ENCODE results near the gene NOX3. TPM values are rescaled to one million over a fixed set of nuclear protein-coding genes. Genes with fewer than 3 reads are reported as not detected.

Gene NOX3
- total RNA-seq, 1 donor from 2014 or later, result not detected

GRCh38 chr6:155436981-155437749 lies 18.5 kb downstream of the NOX3 start:
- intact Hi-C loops (cut with micrococcal nuclease), result no loop called here

GRCh38 chr6:155434829-155435423 lies 20.7 kb downstream of the NOX3 start:
- intact Hi-C loops (cut with micrococcal nuclease), result no loop called here

- intact Hi-C loops (cut with micrococcal nuclease), result no loop called here
These were observed 21.5 kb downstream of the NOX3 start for GRCh38 chr6:155434096-155434495.

- intact Hi-C loops (cut with micrococcal nuclease), result no loop called here
These were observed 23.3 kb downstream of the NOX3 start for GRCh38 chr6:155432293-155432692.

GRCh38 chr6:155429321-155429893 lies 26.2 kb downstream of the NOX3 start:
- intact Hi-C loops (cut with micrococcal nuclease), result no loop called here

- intact Hi-C loops (cut with micrococcal nuclease), result no loop called here
These were observed 29.2 kb downstream of the NOX3 start for GRCh38 chr6:155426408-155426945.

GRCh38 chr6:155424181-155424580 lies 31.5 kb downstream of the NOX3 start:
- intact Hi-C loops (cut with micrococcal nuclease), result no loop called here

- intact Hi-C loops (cut with micrococcal nuclease), result no loop called here
These were observed 33.0 kb downstream of the NOX3 start for GRCh38 chr6:155422635-155423034.

- intact Hi-C loops (cut with micrococcal nuclease), result no loop called here
These were observed 35.1 kb downstream of the NOX3 start for GRCh38 chr6:155420492-155420891.

- intact Hi-C loops (cut with micrococcal nuclease), result loop anchor here (5.0 kb wide), 4 partner anchors 367 to 1172 kb away; no protein-coding TSS in a partner anchor
These were observed 36.5 kb downstream of the NOX3 start for GRCh38 chr6:155419161-155419560.

- intact Hi-C loops (cut with micrococcal nuclease), result loop anchor here (1.0 to 5.0 kb wide), 14 partner anchors 80 to 1359 kb away; partner anchors contain the start of genes ARID1B, SCAF8 and TFB1M
These were observed 37.5 kb downstream of the NOX3 start for GRCh38 chr6:155418017-155418761.

- intact Hi-C loops (cut with micrococcal nuclease), result loop anchor here (5.0 kb wide), 4 partner anchors 365 to 1170 kb away; no protein-coding TSS in a partner anchor
These were observed 38.2 kb downstream of the NOX3 start for GRCh38 chr6:155417454-155417853.

GRCh38 chr6:155415953-155416352 lies 39.7 kb downstream of the NOX3 start:
- intact Hi-C loops (cut with micrococcal nuclease), result loop anchor here (5.0 kb wide), 4 partner anchors 364 to 1169 kb away; no protein-coding TSS in a partner anchor

GRCh38 chr6:155414049-155414448 lies 41.6 kb downstream of the NOX3 start:
- intact Hi-C loops (cut with micrococcal nuclease), result no loop called here

- intact Hi-C loops (cut with micrococcal nuclease), result no loop called here
These were observed 43.3 kb downstream of the NOX3 start for GRCh38 chr6:155412335-155412734.

GRCh38 chr6:155411154-155412052 lies 44.2 kb downstream of the NOX3 start:
- intact Hi-C loops (cut with micrococcal nuclease), result no loop called here

GRCh38 chr6:155409391-155409790 lies 46.2 kb downstream of the NOX3 start:
- intact Hi-C loops (cut with micrococcal nuclease), result no loop called here

- intact Hi-C loops (cut with micrococcal nuclease), result no loop called here
These were observed 46.7 kb downstream of the NOX3 start for GRCh38 chr6:155408981-155409380.

- intact Hi-C loops (cut with micrococcal nuclease), result no loop called here
These were observed 47.4 kb downstream of the NOX3 start for GRCh38 chr6:155408231-155408630.

- intact Hi-C loops (cut with micrococcal nuclease), result no loop called here
These were observed 48.8 kb downstream of the NOX3 start for GRCh38 chr6:155406801-155407200.

Data from T-helper 1 cell treated with Interleukin-12 subunit alpha and Interleukin-12 subunit beta and Interleukin-4 antibody, amounts not matched to agents 30 ng/mL and 1 ng/mL, for 36 hours (primary cell).